HL-60 (cell line): ENCODE data around the gene MAP6.

ENCODE experiments used
- CTCF ChIP-seq: IDR thresholded peaks from one replicate; pipeline ENCODE4 v1.5.1; 2011; ENCODE audit warnings: low read length, control low read depth, inconsistent platforms; ENCODE audit not compliant: insufficient read depth
- POLR2AphosphoS5 ChIP-seq: IDR thresholded peaks from 2 replicates; pipeline ENCODE4 v1.6.1; 2012; ENCODE audit warnings: low read depth

- TF ChIP-seq POLR2AphosphoS5, result no peak
- no peak for TF ChIP-seq CTCF
Observed at GRCh38 chr11:75578977-75579376, 89.9 kb downstream of the MAP6 start.
